Neural crest cell (in vitro differentiated cells): ENCODE measurements around the gene TRAPPC1. TPM values are rescaled to one million over a fixed set of nuclear protein-coding genes. Genes with fewer than 3 reads are reported as not detected.

Experiments used
- DNase-seq: peaks from one replicate; pipeline ENCODE4 v3.0.0; 2021; ENCODE audit warnings: low read depth, mixed read lengths, low spot score
- H3K27ac Mint-ChIP-seq: one replicate; pipeline ENCODE4 v1.8.0; 2021; ENCODE audit warnings: mild to moderate bottlenecking, mixed read lengths; ENCODE audit not compliant: unreplicated experiment
- H3K27me3 Mint-ChIP-seq: 2 replicates; pipeline ENCODE4 v1.8.0; 2021; ENCODE audit warnings: low read depth, mild to moderate bottlenecking, mixed read lengths
- H3K36me3 Mint-ChIP-seq: 2 replicates; pipeline ENCODE4 v1.8.0; 2021; ENCODE audit warnings: low read depth, mild to moderate bottlenecking, mixed read lengths
- H3K4me1 Mint-ChIP-seq: 2 replicates; pipeline ENCODE4 v1.8.0; 2021; ENCODE audit warnings: mixed read lengths
- H3K4me3 Mint-ChIP-seq: one replicate; pipeline ENCODE4 v1.8.0; 2021; ENCODE audit warnings: mild to moderate bottlenecking, mixed read lengths
- H3K9me3 Mint-ChIP-seq: 2 replicates; pipeline ENCODE4 v1.8.0; 2021; ENCODE audit warnings: mixed read lengths
- total RNA-seq: library from RNA; stranded (reverse); gene quantifications from 2 replicates; pipeline ENCODE4 v1.2.1, GENCODE V29; 2021
- TF ChIP-seq, protein P1 (sequence below): fragments of 200-600 bp; sonication (generic); conservative IDR thresholded peaks from 2 replicates; pipeline ENCODE4 v1.5.0; 2021; ENCODE audit warnings: antibody characterized with exemption, mild to moderate bottlenecking

Gene TRAPPC1
- total RNA-seq, 1 donor from 2014 or later = 145 TPM

DNA sequence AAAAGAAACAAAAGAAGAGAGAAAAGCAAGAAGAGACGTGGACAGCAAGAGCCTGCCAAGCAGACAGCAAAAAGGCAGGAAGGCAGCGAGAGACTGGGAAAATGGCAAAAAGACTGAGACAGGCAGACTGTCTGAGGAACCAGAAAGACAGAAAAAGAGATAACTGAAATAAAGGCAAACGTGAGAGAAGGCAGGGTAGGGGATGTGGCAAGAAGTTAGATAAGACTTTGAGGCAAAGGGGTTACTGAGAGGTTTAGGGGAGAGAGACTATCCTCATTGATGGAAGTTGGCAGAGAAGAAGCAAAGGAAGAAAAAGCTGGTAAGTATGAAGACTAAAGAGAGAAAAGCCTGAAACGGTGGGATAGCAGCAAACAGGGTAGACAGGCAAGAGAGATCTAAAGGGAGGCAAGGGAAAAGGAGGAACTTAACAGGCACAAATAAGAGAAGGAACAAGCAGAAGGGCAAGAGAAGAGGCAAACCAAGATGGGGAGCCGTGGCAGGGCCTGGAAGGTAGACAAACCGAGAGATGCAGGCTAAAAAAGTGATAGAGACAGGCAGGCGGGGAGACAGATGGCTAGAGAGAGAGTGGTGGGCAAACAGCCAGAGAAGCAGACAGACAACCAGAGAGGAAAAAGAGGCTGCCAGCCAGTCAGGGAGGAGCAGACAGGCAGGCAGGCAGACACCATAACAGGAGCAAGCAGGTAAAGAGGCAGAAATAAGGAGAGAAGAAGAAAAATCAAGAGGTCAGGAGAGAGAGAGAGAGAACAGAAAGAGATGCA lies 50.3 kb downstream of the TRAPPC1 start:
- TF ChIP-seq, protein P1, sequence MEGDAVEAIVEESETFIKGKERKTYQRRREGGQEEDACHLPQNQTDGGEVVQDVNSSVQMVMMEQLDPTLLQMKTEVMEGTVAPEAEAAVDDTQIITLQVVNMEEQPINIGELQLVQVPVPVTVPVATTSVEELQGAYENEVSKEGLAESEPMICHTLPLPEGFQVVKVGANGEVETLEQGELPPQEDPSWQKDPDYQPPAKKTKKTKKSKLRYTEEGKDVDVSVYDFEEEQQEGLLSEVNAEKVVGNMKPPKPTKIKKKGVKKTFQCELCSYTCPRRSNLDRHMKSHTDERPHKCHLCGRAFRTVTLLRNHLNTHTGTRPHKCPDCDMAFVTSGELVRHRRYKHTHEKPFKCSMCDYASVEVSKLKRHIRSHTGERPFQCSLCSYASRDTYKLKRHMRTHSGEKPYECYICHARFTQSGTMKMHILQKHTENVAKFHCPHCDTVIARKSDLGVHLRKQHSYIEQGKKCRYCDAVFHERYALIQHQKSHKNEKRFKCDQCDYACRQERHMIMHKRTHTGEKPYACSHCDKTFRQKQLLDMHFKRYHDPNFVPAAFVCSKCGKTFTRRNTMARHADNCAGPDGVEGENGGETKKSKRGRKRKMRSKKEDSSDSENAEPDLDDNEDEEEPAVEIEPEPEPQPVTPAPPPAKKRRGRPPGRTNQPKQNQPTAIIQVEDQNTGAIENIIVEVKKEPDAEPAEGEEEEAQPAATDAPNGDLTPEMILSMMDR = no peak
- Mint-ChIP-seq H3K27me3 (no peaks in the 10 kb centered on the region), H3K27ac (no peak overlapping the region), H3K4me1 (no peaks in the 10 kb centered on the region), H3K4me3 (no peak overlapping the region), H3K9me3 (no peaks in the 10 kb centered on the region), H3K36me3 (peaks cover under 1% of the 10 kb centered on the region)
- DNase-seq = no peak

Other genes with a start within 250 kb of the TRAPPC1 start
- 135 and 150 TPM in 2 replicates for gene TP53, start 244.5 kb downstream of the TRAPPC1 start, total RNA-seq
- gene WRAP53, start 243.5 kb downstream of the TRAPPC1 start, total RNA-seq = 35.7 and 41.1 TPM in 2 replicates
- 25.3 and 25.5 TPM in 2 replicates for gene EFNB3, start 226.7 kb downstream of the TRAPPC1 start, total RNA-seq
- gene DNAH2, start 214.2 kb downstream of the TRAPPC1 start, total RNA-seq = 0.16 and 0.27 TPM in 2 replicates
- gene KDM6B, start 97.7 kb downstream of the TRAPPC1 start, total RNA-seq = 64.8 and 70.2 TPM in 2 replicates
- gene TMEM88, start 76.9 kb downstream of the TRAPPC1 start, total RNA-seq = 6.7 and 8.4 TPM in 2 replicates
- gene NAA38, start 74.4 kb downstream of the TRAPPC1 start, total RNA-seq = 83.4 and 87.2 TPM in 2 replicates
- gene CYB5D1, start 73.9 kb downstream of the TRAPPC1 start, total RNA-seq = 12.7 and 13.3 TPM in 2 replicates
- gene CHD3, start 43.2 kb downstream of the TRAPPC1 start, total RNA-seq = 53.3 and 59.7 TPM in 2 replicates
- gene RNF227, start 15.7 kb downstream of the TRAPPC1 start, total RNA-seq = 3.6 and 4.0 TPM in 2 replicates
- gene KCNAB3, start 2.1 kb downstream of the TRAPPC1 start, total RNA-seq = 19.9 and 20.4 TPM in 2 replicates
- gene CNTROB, start 260 bp upstream of the TRAPPC1 start, total RNA-seq = 55.5 and 58.3 TPM in 2 replicates
- gene GUCY2D, start 70.7 kb upstream of the TRAPPC1 start, total RNA-seq = not detected in 2 replicates
- not detected in 2 replicates for gene ALOX15B, start 107.1 kb upstream of the TRAPPC1 start, total RNA-seq
- gene ALOX12B, start 155.8 kb upstream of the TRAPPC1 start, total RNA-seq = not detected in 2 replicates
- gene ALOXE3, start 186.6 kb upstream of the TRAPPC1 start, total RNA-seq = 0.09 TPM in 1 of 2 replicates, not detected in the other
- gene HES7, start 192.2 kb upstream of the TRAPPC1 start, total RNA-seq = 0.41 and 0.56 TPM in 2 replicates
- gene PER1, start 220.5 kb upstream of the TRAPPC1 start, total RNA-seq = 38.3 and 51.6 TPM in 2 replicates
- gene VAMP2, start 231.0 kb upstream of the TRAPPC1 start, total RNA-seq = 47.2 and 49.7 TPM in 2 replicates
- gene TMEM107, start 244.4 kb upstream of the TRAPPC1 start, total RNA-seq = 41.4 and 45.7 TPM in 2 replicates